Sigmoid colon (tissue), 4 donors: ENCODE data around the gene FANCD2OS.

Experiments
- EP300 ChIP-seq, 4 donors: sonication (generic); formaldehyde crosslinking; IDR thresholded peaks; one replicate each; pipeline ENCODE4 v1.6.1; 2017; ENCODE audit warnings: antibody characterized with exemption in 4 of 4
- POLR2A ChIP-seq, 2 donors: fragments of 450-650 bp; IDR thresholded peaks; one replicate each; pipeline ENCODE4 v1.6.1; 2016; ENCODE audit warnings: antibody characterized with exemption in 2 of 2, mild to moderate bottlenecking in 2 of 2, moderate library complexity in 2 of 2
- POLR2AphosphoS5 ChIP-seq, 4 donors: sonication (generic); formaldehyde crosslinking; IDR thresholded peaks; one replicate each; pipeline ENCODE4 v1.6.1; 2017; ENCODE audit warnings: antibody characterized with exemption in 4 of 4
- TF ChIP-seq, protein P1 (sequence below), 4 experiments: fragments of 450-650 bp in 3 of 4; fragments of 200-600 bp in 1 of 4; IDR thresholded peaks; one replicate each; pipeline ENCODE4 v1.5.1; 2016 to 2019; ENCODE audit warnings: antibody characterized with exemption in 4 of 4, mild to moderate bottlenecking in 3 of 4, moderate library complexity in 2 of 4

DNA sequence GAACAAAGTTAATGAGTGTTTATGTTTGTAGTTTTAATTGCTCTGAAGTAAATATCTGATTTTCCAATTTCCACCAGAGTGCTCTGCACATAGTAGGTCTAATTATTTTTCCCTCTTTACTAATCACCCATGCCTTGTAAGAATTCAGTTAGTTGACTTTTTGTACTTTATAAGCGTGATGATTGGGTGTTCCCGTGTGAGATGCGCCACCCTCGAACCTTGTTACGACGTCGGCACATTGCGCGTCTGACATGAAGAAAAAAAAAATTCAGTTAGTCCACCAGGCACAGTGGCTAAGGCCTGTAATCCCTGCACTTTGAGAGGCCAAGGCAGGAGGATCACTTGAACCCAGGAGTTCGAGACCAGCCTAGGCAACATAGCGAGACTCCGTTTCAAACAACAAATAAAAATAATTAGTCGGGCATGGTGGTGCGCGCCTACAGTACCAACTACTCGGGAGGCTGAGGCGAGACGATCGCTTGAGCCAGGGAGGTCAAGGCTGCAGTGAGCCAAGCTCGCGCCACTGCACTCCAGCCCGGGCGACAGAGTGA lies 33.0 kb upstream of the FANCD2OS start:
- TF ChIP-seq POLR2AphosphoS5 (IDR thresholded peaks at IDR 0.05) (no peak), POLR2A (IDR thresholded peaks at IDR 0.05) (no peak), EP300 (IDR thresholded peaks at IDR 0.05) (no peak)
- TF ChIP-seq, protein P1, sequence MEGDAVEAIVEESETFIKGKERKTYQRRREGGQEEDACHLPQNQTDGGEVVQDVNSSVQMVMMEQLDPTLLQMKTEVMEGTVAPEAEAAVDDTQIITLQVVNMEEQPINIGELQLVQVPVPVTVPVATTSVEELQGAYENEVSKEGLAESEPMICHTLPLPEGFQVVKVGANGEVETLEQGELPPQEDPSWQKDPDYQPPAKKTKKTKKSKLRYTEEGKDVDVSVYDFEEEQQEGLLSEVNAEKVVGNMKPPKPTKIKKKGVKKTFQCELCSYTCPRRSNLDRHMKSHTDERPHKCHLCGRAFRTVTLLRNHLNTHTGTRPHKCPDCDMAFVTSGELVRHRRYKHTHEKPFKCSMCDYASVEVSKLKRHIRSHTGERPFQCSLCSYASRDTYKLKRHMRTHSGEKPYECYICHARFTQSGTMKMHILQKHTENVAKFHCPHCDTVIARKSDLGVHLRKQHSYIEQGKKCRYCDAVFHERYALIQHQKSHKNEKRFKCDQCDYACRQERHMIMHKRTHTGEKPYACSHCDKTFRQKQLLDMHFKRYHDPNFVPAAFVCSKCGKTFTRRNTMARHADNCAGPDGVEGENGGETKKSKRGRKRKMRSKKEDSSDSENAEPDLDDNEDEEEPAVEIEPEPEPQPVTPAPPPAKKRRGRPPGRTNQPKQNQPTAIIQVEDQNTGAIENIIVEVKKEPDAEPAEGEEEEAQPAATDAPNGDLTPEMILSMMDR (IDR thresholded peaks at IDR 0.05), result no peak
